A673 (cell line): Measurements from ENCODE around the gene NAXD.

Source experiments
- EZH2 ChIP-seq: fragments of 200-600 bp; sonication (generic); IDR thresholded peaks from 2 replicates; pipeline ENCODE4 v1.6.1; 2017; ENCODE audit warnings: borderline replicate concordance, low read depth, mild to moderate bottlenecking, mixed read lengths, antibody characterized with exemption, low read length; ENCODE audit not compliant: poor library complexity, severe bottlenecking
- TF ChIP-seq, protein P1 (sequence below): fragments of 300-800, 200-600 bp; sonication (generic); conservative IDR thresholded peaks from 2 replicates; pipeline ENCODE4 v1.5.1; 2017; ENCODE audit warnings: low read depth, mild to moderate bottlenecking, antibody characterized with exemption, low read length, moderate library complexity, mixed read lengths

DNA sequence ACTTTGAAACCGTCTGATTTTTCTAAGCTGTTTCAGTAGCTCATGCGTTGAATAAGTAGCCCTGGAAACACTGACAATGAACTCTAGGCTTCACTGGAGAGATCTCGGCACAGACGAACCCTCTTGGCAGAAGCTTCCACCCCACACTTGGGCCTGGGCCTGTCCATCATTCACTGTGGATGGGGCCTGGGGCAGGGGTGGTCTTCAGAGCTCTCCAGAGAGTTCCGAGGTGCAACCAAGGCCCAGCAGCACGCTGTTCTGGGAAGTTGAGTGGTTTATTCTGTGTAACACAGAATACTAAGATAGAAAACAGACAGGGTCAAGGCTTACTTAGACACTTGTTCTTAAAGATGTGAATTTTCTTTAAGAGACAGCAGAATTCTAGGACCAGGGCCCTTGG lies 21.9 kb downstream of the NAXD start:
- no peak for TF ChIP-seq EZH2
- TF ChIP-seq, protein P1, sequence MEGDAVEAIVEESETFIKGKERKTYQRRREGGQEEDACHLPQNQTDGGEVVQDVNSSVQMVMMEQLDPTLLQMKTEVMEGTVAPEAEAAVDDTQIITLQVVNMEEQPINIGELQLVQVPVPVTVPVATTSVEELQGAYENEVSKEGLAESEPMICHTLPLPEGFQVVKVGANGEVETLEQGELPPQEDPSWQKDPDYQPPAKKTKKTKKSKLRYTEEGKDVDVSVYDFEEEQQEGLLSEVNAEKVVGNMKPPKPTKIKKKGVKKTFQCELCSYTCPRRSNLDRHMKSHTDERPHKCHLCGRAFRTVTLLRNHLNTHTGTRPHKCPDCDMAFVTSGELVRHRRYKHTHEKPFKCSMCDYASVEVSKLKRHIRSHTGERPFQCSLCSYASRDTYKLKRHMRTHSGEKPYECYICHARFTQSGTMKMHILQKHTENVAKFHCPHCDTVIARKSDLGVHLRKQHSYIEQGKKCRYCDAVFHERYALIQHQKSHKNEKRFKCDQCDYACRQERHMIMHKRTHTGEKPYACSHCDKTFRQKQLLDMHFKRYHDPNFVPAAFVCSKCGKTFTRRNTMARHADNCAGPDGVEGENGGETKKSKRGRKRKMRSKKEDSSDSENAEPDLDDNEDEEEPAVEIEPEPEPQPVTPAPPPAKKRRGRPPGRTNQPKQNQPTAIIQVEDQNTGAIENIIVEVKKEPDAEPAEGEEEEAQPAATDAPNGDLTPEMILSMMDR, result no peak
